Loucy (cell line): ENCODE results near the gene NAGLU.

Experiments used
- H2AFZ ChIP-seq: fragments of 200-600 bp; sonication (generic); 2 replicates; pipeline ENCODE4 v1.6.0; 2016; ENCODE audit warnings: antibody characterized with exemption, mild to moderate bottlenecking, low read length, moderate library complexity
- H3F3A ChIP-seq: fragments of 200-600 bp; 2 replicates; pipeline ENCODE4 v1.6.0; 2016; ENCODE audit warnings: antibody characterized with exemption, low read depth, mild to moderate bottlenecking
- H3K27me3 ChIP-seq: fragments of 200-600 bp; sonication (generic); 2 replicates; pipeline ENCODE4 v1.6.1; 2014; ENCODE audit warnings: low read length, mild to moderate bottlenecking; ENCODE audit not compliant: insufficient read depth, poor library complexity, severe bottlenecking
- H3K36me3 ChIP-seq: fragments of 200-600 bp; sonication (generic); 2 replicates; pipeline ENCODE4 v1.6.1; 2016; ENCODE audit warnings: low read length; ENCODE audit not compliant: insufficient read depth
- H3K4me1 ChIP-seq: fragments of 200-600 bp; sonication (generic); 2 replicates; pipeline ENCODE4 v1.5.1; 2014; ENCODE audit warnings: low read length, mild to moderate bottlenecking; ENCODE audit not compliant: insufficient read depth, poor library complexity, severe bottlenecking
- H3K4me2 ChIP-seq: fragments of 200-600 bp; sonication (generic); 2 replicates; pipeline ENCODE4 v1.6.0; 2014; ENCODE audit warnings: antibody characterized with exemption, low read length, low read depth, mild to moderate bottlenecking; ENCODE audit not compliant: poor library complexity, severe bottlenecking
- H3K4me3 ChIP-seq: fragments of 200-600 bp; sonication (generic); 2 replicates; pipeline ENCODE4 v1.5.1; 2014; ENCODE audit warnings: low read length, mild to moderate bottlenecking, mixed read lengths; ENCODE audit not compliant: poor library complexity, severe bottlenecking
- H3K79me2 ChIP-seq: fragments of 200-600 bp; sonication (generic); 2 replicates; pipeline ENCODE4 v1.6.1; 2014; ENCODE audit warnings: low read length; ENCODE audit not compliant: insufficient read depth
- H3K9ac ChIP-seq: fragments of 200-600 bp; sonication (generic); 2 replicates; pipeline ENCODE4 v1.6.0; 2014; ENCODE audit warnings: mild to moderate bottlenecking, low read depth, low read length, moderate library complexity; ENCODE audit not compliant: poor library complexity, severe bottlenecking
- H3K9me2 ChIP-seq: fragments of 200-600 bp; sonication (generic); replicated peaks from 2 replicates; pipeline ENCODE4 v1.6.1; 2016; ENCODE audit warnings: low read depth, low read length, mixed read lengths
- H3K9me3 ChIP-seq: fragments of 200-600 bp; sonication (generic); 2 replicates; pipeline ENCODE4 v1.6.1; 2014; ENCODE audit warnings: mild to moderate bottlenecking, antibody characterized with exemption, low read length, low read depth; ENCODE audit not compliant: insufficient read depth
- H4K20me1 ChIP-seq: fragments of 200-600 bp; sonication (generic); 2 replicates; pipeline ENCODE4 v1.6.0; 2014; ENCODE audit warnings: antibody characterized with exemption, low read length, mild to moderate bottlenecking; ENCODE audit not compliant: insufficient read depth, poor library complexity, severe bottlenecking
- CTCF ChIP-seq: fragments of 200-600 bp; sonication (generic); conservative IDR thresholded peaks from 2 replicates; pipeline ENCODE4 v1.5.1; 2014; ENCODE audit warnings: mild to moderate bottlenecking, antibody characterized with exemption, low read length
- EZH2phosphoT487 ChIP-seq: fragments of 200-600 bp; IDR thresholded peaks from 2 replicates; pipeline ENCODE4 v1.6.1; 2018; ENCODE audit warnings: antibody characterized with exemption, mild to moderate bottlenecking, moderate library complexity, borderline replicate concordance

Gene NAGLU

GRCh38 chr17:42502926-42503325 lies 33.1 kb upstream of the NAGLU start:
- no peaks in the 10 kb centered on the region for H3K27me3 ChIP-seq
- H2AFZ ChIP-seq = no peak overlapping the region
- H3K79me2 ChIP-seq = no peaks in the 10 kb centered on the region
- H3K4me1 ChIP-seq = no peaks in the 10 kb centered on the region
- no peaks in the 10 kb centered on the region for H4K20me1 ChIP-seq
- H3K9me2 ChIP-seq = no peaks in the 10 kb centered on the region
- no peaks in the 10 kb centered on the region for H3K36me3 ChIP-seq
- H3F3A ChIP-seq = no peaks in the 10 kb centered on the region
- TF ChIP-seq EZH2phosphoT487 = no peak
- TF ChIP-seq CTCF = no peak
- no peaks in the 10 kb centered on the region for H3K9me3 ChIP-seq
- no peak overlapping the region for H3K4me2 ChIP-seq
- no peak overlapping the region for H3K4me3 ChIP-seq
- no peak overlapping the region for H3K9ac ChIP-seq

DNA sequence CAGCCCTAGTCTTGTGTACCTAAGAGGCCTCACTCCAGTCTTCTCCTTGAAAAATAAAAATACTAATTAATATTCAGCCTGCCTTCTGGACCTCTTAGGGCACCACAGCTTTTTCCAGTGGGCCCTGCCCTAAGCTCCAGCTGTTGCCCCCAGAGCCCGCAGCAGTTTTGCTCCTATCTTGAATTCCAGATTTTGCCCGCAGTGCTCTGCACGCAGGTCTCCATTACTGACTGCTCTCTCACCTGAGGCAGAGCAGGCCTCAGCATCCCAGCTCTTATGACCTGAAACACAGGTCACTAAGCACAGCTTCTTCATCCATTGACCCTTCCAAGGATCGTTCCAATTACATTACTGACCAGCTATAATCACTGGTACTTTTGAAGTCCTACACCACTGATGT lies 28.4 kb upstream of the NAGLU start:
- Histone ChIP-seq H3K4me2 (no peak overlapping the region), H4K20me1 (no peaks in the 10 kb centered on the region), H2AFZ (no peak overlapping the region), H3K4me3 (no peak overlapping the region), H3K36me3 (no peaks in the 10 kb centered on the region), H3K9me2 (no peaks in the 10 kb centered on the region), H3K79me2 (no peaks in the 10 kb centered on the region), H3K4me1 (peaks cover 13% of the 10 kb centered on the region), H3K9me3 (no peaks in the 10 kb centered on the region), H3F3A (no peaks in the 10 kb centered on the region), H3K9ac (no peak overlapping the region), H3K27me3 (no peaks in the 10 kb centered on the region)
- no peak for TF ChIP-seq EZH2phosphoT487
- TF ChIP-seq CTCF = no peak

- peaks cover 13% of the 10 kb centered on the region for H3K4me1 ChIP-seq
- H4K20me1 ChIP-seq = no peaks in the 10 kb centered on the region
- no peaks in the 10 kb centered on the region for H3F3A ChIP-seq
- no peaks in the 10 kb centered on the region for H3K36me3 ChIP-seq
- H3K79me2 ChIP-seq = no peaks in the 10 kb centered on the region
- no peaks in the 10 kb centered on the region for H3K27me3 ChIP-seq
- H3K4me2 ChIP-seq = peak overlapping the region; percentile 36
- H3K9me3 ChIP-seq = no peaks in the 10 kb centered on the region
- peak overlapping the region; percentile 4 for H3K9ac ChIP-seq
- TF ChIP-seq CTCF = no peak
- no peak for TF ChIP-seq EZH2phosphoT487
- no peak overlapping the region for H2AFZ ChIP-seq
- H3K9me2 ChIP-seq = no peaks in the 10 kb centered on the region
- H3K4me3 ChIP-seq = no peak overlapping the region
Measured at GRCh38 chr17:42508426-42509165, 27.4 kb upstream of the NAGLU start.
